K562 (cell line): ENCODE measurements around the gene SYF2. TPM values are rescaled to one million over a fixed set of nuclear protein-coding genes. Genes with fewer than 3 reads are reported as not detected.

Source experiments
- CEBPZ ChIP-seq: fragments of 150-350 bp; IDR thresholded peaks from 2 replicates; pipeline ENCODE4 v1.6.1; 2014; ENCODE audit warnings: low read depth, mild to moderate bottlenecking, low read length, borderline replicate concordance
- EGR1 ChIP-seq: fragments of 450-650 bp; conservative IDR thresholded peaks from 2 replicates; pipeline ENCODE4 v1.6.1; 2017; ENCODE audit warnings: mild to moderate bottlenecking
- GATAD2A ChIP-seq: fragments of 450-650 bp; IDR thresholded peaks from 2 replicates; pipeline ENCODE4 v1.6.1; 2017
- GTF2E2 ChIP-seq: fragments of 200-800 bp; sonication (Bioruptor generic); IDR thresholded peaks from 2 replicates; pipeline ENCODE4 v1.6.1; 2016; ENCODE audit warnings: missing genetic modification characterization, missing compliant biosample characterization
- HIVEP1 ChIP-seq: fragments of 250-450 bp; sonication (Bioruptor Pico); IDR thresholded peaks from 2 replicates; pipeline ENCODE4 v1.4.0; 2020; ENCODE audit warnings: mild to moderate bottlenecking
- LEF1 ChIP-seq: fragments of 450-650 bp; IDR thresholded peaks from 2 replicates; pipeline ENCODE4 v1.6.1; 2016; ENCODE audit warnings: mild to moderate bottlenecking
- MBD1 ChIP-seq: fragments of 250-450 bp; sonication (Bioruptor Pico); IDR thresholded peaks from 2 replicates; pipeline ENCODE4 v1.8.0; 2022; ENCODE audit warnings: inconsistent platforms
- MLLT1 ChIP-seq, 2 experiments: fragments of 450-650 bp; IDR thresholded peaks; 2 replicates each; pipeline ENCODE4 v1.6.1; 2016
- POLR2AphosphoS5 ChIP-seq: IDR thresholded peaks from 2 replicates; pipeline ENCODE4 v1.6.1; 2011; ENCODE audit warnings: mild to moderate bottlenecking, low read depth, low read length, moderate library complexity; ENCODE audit not compliant: control insufficient read depth, insufficient read depth
- SMARCA5 ChIP-seq: fragments of 450-650 bp; IDR thresholded peaks from 2 replicates; pipeline ENCODE4 v1.6.1; 2016
- SOX6 ChIP-seq: fragments of 450-650 bp; IDR thresholded peaks from 2 replicates; pipeline ENCODE4 v1.6.1; 2014; ENCODE audit warnings: mild to moderate bottlenecking
- STAT6 ChIP-seq: sonication (generic); formaldehyde crosslinking; IDR thresholded peaks from 2 replicates; pipeline ENCODE4 v1.8.1; 2023; ENCODE audit warnings: mild to moderate bottlenecking, missing genetic modification reagents
- THRB ChIP-seq: fragments of 450-650 bp; formaldehyde crosslinking; conservative IDR thresholded peaks from 2 replicates; pipeline ENCODE4 v1.4.0; 2022; ENCODE audit warnings: mild to moderate bottlenecking, missing genetic modification characterization
- ZNF696 ChIP-seq: fragments of 250-450 bp; sonication (Bioruptor Pico); conservative IDR thresholded peaks from 2 replicates; pipeline ENCODE4 v1.4.0; 2020; ENCODE audit warnings: mild to moderate bottlenecking, moderate library complexity
- ZZZ3 ChIP-seq: fragments of 450-650 bp; IDR thresholded peaks from 2 replicates; pipeline ENCODE4 v1.6.1; 2016; ENCODE audit warnings: antibody characterized with exemption, mild to moderate bottlenecking, moderate library complexity
- polyA plus RNA-seq, 8 experiments: library from polyadenylated mRNA; depleted of rRNA in 4 of 8; stranded (reverse) in 5 of 8; unstranded in 3 of 8; fragments of >200 nt; fragmentation: Nextera tagmentation in 2 of 8; fragmentation: Illumina TruSeq in 1 of 8; extraction: Ambion mirVana in 2 of 8; extraction: Trizol in 1 of 8; gene quantifications; 2 replicates each; pipeline versions ENCODE4 v1.2.1 to v1.2.3, GENCODE V29; 2011 to 2014; ENCODE audit warnings: inconsistent platforms in 1 of 8, missing spikeins in 1 of 8
- total RNA-seq, 7 experiments: library from RNA; depleted of rRNA in 6 of 7; stranded (reverse); fragments of >200 nt in 6 of 7; fragmentation: Illumina TruSeq in 2 of 7; extraction: Trizol in 2 of 7; gene quantifications; 2 replicates each; pipeline versions ENCODE4 v1.2.1 to v1.2.3, GENCODE V29; 2011 to 2021; ENCODE audit warnings: low replicate concordance in 1 of 7

The SYF2 gene
- total and polyA plus RNA-seq, 9 of the 15 experiments (the other 6 are each of a cell fraction or from before 2014, with no cell fraction given), result 20.9 to 69.0 (median 43.2) TPM

- TF ChIP-seq THRB, result peak; percentile 83
- no peak for TF ChIP-seq STAT6 (CRISPR knock-in tag)
- no peak for TF ChIP-seq ZNF696 (CRISPR knock-in tag)
- no peak for TF ChIP-seq HIVEP1 (CRISPR knock-in tag)
- TF ChIP-seq SOX6, result peak; percentile 69; the same call in 1 of the 2 replicates
- no peak for TF ChIP-seq ZZZ3
- TF ChIP-seq GATAD2A, result peak; percentile 87
- no peak for TF ChIP-seq MBD1 (CRISPR knock-in tag)
- TF ChIP-seq SMARCA5, result no peak; the same call in 1 of the 2 replicates
- no peak; the same call in 1 of the 2 replicates for TF ChIP-seq GTF2E2 (tag)
- TF ChIP-seq LEF1, result no peak
- TF ChIP-seq POLR2AphosphoS5, result peak; percentile 81; the same call in 1 of the 2 replicates
- TF ChIP-seq EGR1, result no peak
- TF ChIP-seq MLLT1 (IDR thresholded peaks at IDR 0.05), result peak; percentile 33 to 40; a peak in 2 of 4 replicates
- no peak for TF ChIP-seq CEBPZ
Measured at GRCh38 chr1:25239681-25240541, 7.6 kb upstream of the SYF2 start (continued).
